ENCODE results near the gene BOD1. TPM values are rescaled to one million over a fixed set of nuclear protein-coding genes. Genes with fewer than 3 reads are reported as not detected.
"Not testable (repeated sequence)": the region's sequence is repeated elsewhere in the genome, so short reads cannot be mapped to it uniquely, and the experiment has no call there.

BOD1 gene
- total RNA-seq, 4 donors from 2014 or later = 46.3 to 53.3 (median 48.7) TPM

DNA sequence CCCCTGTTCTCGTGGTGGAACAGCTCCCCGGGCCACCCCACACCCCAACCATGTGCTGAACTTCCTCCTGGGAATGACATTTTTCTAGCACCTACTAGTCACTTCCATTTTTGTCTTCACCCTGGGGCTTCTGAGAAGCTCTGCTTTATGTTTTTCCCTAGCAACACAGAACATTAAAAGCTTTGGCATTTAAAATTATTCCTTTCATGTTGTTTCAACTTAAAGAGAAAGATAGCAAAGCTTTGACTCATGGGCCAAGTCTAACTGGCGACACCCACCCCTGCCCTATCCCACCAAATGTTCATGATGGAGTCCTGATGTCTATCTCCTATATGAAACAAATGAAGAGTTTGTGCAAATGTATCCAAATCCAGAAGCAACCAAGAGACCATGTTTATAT, 22.4 kb downstream of the BOD1 start:
- Histone ChIP-seq H3K27me3 (no peaks in the 10 kb centered on the region), H3K27ac (no peak overlapping the region), H3K9me3 (peaks cover 12% of the 10 kb centered on the region), H3K4me1 (no peaks in the 10 kb centered on the region), H3K36me3 (no peaks in the 10 kb centered on the region), H3K4me3 (no peak overlapping the region)
- TF ChIP-seq, protein P1, sequence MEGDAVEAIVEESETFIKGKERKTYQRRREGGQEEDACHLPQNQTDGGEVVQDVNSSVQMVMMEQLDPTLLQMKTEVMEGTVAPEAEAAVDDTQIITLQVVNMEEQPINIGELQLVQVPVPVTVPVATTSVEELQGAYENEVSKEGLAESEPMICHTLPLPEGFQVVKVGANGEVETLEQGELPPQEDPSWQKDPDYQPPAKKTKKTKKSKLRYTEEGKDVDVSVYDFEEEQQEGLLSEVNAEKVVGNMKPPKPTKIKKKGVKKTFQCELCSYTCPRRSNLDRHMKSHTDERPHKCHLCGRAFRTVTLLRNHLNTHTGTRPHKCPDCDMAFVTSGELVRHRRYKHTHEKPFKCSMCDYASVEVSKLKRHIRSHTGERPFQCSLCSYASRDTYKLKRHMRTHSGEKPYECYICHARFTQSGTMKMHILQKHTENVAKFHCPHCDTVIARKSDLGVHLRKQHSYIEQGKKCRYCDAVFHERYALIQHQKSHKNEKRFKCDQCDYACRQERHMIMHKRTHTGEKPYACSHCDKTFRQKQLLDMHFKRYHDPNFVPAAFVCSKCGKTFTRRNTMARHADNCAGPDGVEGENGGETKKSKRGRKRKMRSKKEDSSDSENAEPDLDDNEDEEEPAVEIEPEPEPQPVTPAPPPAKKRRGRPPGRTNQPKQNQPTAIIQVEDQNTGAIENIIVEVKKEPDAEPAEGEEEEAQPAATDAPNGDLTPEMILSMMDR (IDR thresholded peaks at IDR 0.05) = no peak
- TF ChIP-seq POLR2AphosphoS5 (IDR thresholded peaks at IDR 0.05) (no peak), POLR2A (IDR thresholded peaks at IDR 0.05) (no peak), EP300 (IDR thresholded peaks at IDR 0.05) (no peak)
- 61% methylated on average over 3 of the region's 3 CpGs for WGBS
- no peak for DNase-seq (ENCODE audit: low spot score in 2 of 2)

DNA sequence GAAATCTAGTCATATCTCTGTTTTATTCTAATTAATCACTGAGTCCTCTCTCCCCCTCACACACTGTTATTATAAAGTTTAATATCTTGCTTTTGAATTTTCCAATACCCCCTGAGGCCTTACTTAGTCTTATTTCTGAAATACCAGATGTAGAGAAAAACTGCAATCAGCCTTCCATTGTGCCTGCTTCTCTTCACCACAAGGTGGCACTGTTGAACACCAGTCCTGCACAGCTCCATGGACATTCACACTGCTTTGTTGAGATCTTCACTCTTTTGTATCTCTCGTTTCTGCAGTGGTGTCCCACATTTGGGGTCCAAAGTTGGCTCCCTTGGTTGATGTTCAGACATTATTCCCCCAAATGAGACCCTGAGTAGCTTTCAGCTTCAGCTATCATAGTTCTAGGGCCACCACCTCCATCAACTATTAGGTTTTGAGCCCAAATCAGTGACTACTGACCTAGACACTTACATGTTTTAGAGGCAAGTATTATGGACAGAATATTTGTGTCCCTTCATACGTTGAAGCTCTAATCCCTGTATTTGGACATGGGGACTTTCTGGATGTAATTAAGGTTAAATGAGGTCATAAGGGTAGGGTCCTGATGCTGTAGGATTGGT, 24.3 kb downstream of the BOD1 start:
- no peak for DNase-seq (ENCODE audit: low spot score in 2 of 2)
- Histone ChIP-seq H3K27me3 (no peaks in the 10 kb centered on the region), H3K9me3 (peaks cover 12% of the 10 kb centered on the region), H3K4me1 (no peaks in the 10 kb centered on the region), H3K4me3 (no peak overlapping the region), H3K27ac (no peak overlapping the region), H3K36me3 (no peaks in the 10 kb centered on the region)
- 87% methylated on average over 2 of the region's 2 CpGs for WGBS
- TF ChIP-seq POLR2A (IDR thresholded peaks at IDR 0.05) = no peak
- TF ChIP-seq, protein P1 (IDR thresholded peaks at IDR 0.05) = peak; percentile 29 to 30

DNA sequence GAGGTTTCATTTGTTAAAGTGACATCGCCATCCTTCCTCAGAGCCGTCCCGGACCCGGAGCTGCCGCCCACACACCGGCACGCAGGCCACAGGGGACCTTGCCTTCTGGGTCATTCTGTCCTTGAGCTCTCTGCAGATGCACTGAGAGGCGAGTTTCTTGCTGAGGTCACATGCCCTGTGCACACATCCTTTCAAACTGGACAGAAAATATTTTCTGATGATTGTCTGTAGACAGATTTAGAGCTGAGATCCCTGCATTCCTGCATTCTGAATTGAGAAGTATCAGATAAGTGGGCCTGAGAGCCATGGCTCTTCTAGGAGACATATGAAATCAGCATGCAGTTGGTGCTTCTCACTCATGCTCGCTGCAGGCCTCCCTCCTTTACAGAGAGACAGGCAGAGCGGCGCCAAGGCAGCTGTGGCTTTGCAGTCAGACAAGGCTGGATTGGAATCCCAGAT, 25.4 kb downstream of the BOD1 start:
- H3K4me1 ChIP-seq = no peaks in the 10 kb centered on the region
- WGBS = 66% methylated on average over 10 of the region's 11 CpGs
- H3K27ac ChIP-seq = peak overlapping the region; percentile 9
- no peaks in the 10 kb centered on the region for H3K27me3 ChIP-seq
- H3K4me3 ChIP-seq = peak overlapping the region; percentile 19
- no peak for DNase-seq (ENCODE audit: low spot score in 2 of 2)
- peaks cover 16% of the 10 kb centered on the region for H3K9me3 ChIP-seq
- TF ChIP-seq, protein P1 (IDR thresholded peaks at IDR 0.05) = no peak
- TF ChIP-seq POLR2AphosphoS5 (IDR thresholded peaks at IDR 0.05) = no peak
- H3K36me3 ChIP-seq = no peaks in the 10 kb centered on the region

DNA sequence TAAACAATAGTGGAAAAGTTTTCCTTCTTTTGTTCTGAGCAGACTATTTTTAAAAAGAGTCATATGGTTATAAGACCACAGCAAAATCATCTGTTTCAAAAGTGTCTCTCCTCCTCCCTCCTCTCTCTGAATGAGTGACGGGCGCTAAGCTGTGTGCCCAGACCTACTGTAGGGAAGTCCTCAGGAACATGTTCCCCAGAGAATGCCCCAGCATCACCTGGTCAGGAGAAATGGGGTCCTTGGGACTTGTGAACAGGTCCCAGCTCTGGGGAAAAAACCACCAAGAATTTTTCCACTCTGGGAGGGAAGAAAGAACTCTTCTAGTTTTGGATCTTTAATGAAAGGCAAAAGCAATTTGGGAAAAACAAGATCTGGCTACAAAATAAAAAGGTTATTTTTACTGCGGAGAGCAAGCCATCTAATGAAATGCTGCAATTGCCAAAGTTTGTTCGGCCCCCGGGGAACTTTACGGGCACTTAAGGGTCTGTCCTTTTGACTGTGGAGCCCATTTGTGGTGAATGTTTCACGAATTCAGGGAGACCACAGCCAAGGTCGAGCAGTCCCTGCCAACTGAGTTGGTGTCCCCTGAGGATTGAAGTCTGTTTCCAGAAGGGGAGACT, 25.9 kb downstream of the BOD1 start:
- Histone ChIP-seq H3K36me3 (no peaks in the 10 kb centered on the region), H3K4me1 (no peaks in the 10 kb centered on the region), H3K4me3 (peak overlapping the region; percentile 19), H3K27me3 (no peaks in the 10 kb centered on the region), H3K27ac (peak overlapping the region; percentile 9), H3K9me3 (peaks cover 16% of the 10 kb centered on the region)
- 72% methylated on average over 8 of the region's 8 CpGs for WGBS
- TF ChIP-seq EP300 (IDR thresholded peaks at IDR 0.05) (no peak), POLR2AphosphoS5 (IDR thresholded peaks at IDR 0.05) (no peak), POLR2A (IDR thresholded peaks at IDR 0.05) (no peak)
- TF ChIP-seq, protein P1 (IDR thresholded peaks at IDR 0.05) = no peak
- DNase-seq (ENCODE audit: low spot score in 2 of 2) = no peak

DNA sequence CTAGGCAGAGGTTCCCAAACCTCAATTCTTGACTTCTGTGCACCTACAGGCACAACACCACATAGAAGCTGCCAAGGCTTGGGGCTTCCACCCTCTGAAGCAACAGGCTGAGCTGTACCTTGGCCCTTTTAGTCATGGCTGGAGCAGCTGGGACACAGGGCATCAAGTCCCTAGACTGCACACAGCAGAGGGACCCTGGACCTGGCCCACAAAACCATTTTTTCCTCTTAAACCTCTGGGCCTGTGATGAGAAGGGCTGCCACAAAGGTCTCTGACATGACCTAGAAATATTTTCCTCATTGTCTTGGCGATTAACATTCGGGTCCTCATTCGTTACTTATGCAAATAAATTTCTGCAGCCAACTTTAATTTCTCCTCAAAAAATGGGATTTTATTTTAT, 30.3 kb downstream of the BOD1 start:
- not testable (repeated sequence) for H3K4me3 ChIP-seq; H3K9me3 ChIP-seq; H3K27me3 ChIP-seq; DNase-seq (ENCODE audit: low spot score in 2 of 2); H3K4me1 ChIP-seq; H3K36me3 ChIP-seq; H3K27ac ChIP-seq
- WGBS = 91% methylated on average over 3 of the region's 3 CpGs
